NCI-H345 (cell line): ENCODE measurements around the gene ZFP36L2.

ENCODE experiments used
- DNase-seq: peaks from one replicate; lab custom pipeline; 2025; lab: John Stamatoyannopoulos, UW

The ZFP36L2 gene, protein sequence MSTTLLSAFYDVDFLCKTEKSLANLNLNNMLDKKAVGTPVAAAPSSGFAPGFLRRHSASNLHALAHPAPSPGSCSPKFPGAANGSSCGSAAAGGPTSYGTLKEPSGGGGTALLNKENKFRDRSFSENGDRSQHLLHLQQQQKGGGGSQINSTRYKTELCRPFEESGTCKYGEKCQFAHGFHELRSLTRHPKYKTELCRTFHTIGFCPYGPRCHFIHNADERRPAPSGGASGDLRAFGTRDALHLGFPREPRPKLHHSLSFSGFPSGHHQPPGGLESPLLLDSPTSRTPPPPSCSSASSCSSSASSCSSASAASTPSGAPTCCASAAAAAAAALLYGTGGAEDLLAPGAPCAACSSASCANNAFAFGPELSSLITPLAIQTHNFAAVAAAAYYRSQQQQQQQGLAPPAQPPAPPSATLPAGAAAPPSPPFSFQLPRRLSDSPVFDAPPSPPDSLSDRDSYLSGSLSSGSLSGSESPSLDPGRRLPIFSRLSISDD

DNA sequence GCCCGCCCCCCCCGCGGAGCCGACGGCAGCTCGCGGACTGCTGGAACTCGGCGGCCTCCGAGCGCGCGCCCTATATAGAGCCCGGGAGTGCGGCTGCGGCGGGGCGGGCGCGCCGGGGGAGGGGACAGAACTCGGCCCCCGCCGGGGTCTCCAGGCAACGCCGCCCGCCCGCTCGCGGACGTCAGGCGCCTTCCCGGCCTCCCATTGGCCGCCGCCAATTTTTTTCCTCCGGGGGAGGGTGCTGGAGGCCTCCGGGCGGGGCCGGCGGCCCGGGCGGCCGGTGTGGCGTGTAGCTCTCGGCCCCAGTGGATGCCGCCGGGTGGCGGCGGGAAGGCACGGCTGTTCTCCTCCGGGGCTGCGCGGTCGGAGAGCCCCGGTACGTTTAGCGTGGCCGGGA, at the start of gene ZFP36L2:
Gene ZFP36L2, minus strand, starts transcription at position 49 of the 397 bp plus-strand sequence. CDS start 291 bp downstream, outside the sequence.
- DNase-seq, result peak; percentile 91

- no peak for DNase-seq
Observed at GRCh38 chr2:43274721-43275120, 48.3 kb upstream of the ZFP36L2 start.

DNA sequence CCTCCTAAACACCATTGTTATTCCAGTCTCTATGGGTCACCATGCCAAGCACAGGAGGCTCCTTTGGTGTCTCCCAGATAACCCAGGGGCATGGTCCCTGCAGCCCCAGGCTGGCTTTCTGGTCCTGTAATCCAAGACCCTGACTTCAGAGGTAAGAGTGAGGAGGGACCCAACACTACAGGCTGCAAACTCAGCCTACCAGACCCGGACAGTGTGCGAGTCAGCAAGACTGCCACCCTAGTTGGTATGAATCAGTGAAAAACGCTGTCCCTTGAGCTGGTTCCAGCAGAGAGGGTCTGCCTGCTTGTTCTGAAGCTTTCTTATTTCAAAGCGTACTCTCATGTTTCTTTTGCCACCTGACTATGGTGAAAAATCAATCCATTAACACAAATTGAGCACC, 47.6 kb upstream of the ZFP36L2 start:
- DNase-seq, result no peak

DNA sequence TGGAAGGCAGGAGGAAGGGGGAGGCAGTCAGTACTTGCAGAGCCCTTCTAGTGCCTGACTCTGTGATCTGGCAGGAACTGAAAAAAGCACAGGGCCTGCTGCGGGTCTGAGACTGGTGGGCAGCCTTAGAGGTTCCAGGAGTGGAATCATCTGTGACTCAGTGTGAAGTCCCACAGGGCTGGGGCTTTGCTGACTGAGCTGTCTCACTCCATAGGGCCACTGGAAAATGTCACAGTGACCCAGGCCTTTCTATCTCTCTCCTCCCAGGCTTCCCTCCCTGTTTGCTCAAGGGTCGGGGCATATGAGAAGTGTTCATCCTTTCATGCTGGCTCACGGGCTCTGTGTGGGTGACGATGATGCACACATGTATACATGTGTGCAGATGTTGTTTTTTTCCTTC, 47.1 kb upstream of the ZFP36L2 start:
- no peak for DNase-seq

GRCh38 chr2:43270930-43271615, 44.7 kb upstream of the ZFP36L2 start:
- DNase-seq, result no peak

- DNase-seq, result no peak
Observed at GRCh38 chr2:43270461-43270860, 44.1 kb upstream of the ZFP36L2 start.

GRCh38 chr2:43269706-43270105, 43.3 kb upstream of the ZFP36L2 start:
- no peak for DNase-seq

GRCh38 chr2:43269074-43269572, 42.7 kb upstream of the ZFP36L2 start:
- DNase-seq, result no peak

DNA sequence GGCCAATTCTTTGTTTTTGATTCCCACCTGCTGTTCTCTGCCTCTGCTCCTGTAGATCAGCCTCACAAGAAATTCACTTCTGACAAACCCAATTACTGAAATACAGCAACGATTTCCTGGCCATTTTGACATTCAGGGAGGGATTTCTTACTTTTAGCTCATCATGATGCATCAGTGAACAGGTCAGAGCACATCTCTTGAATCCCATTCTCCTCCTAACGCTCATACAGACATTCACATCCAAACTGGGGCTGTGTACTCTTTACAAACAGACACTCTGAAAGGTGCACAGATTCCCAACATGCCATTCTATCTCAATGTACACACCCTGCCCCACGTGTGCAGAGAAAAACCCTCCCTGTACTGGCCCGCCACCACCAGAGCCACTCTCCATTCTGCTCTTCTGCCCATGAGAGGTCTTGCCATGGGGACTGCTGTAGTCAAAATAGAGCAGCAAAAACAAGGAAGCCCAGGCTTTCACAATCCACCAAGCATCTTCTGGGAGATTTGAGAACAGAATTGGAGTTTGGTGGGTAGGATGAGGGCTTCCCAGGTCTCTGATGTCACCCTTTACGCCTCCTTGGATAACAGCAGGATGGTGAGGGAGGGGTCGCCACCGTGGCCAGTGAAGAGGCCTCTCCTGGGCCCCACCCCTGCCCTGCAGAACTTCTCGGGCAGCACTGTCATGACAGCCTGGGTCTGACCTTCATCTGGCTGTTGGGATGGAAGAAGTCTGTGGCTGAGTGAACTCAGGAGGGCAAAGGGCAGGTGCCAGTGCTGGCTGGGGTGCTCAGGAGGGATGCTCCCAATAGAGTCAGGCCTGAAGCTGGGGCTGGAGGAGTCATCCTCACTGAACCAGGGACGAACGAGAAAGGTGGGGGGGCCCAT, 41.9 kb upstream of the ZFP36L2 start:
- DNase-seq, result no peak

DNA sequence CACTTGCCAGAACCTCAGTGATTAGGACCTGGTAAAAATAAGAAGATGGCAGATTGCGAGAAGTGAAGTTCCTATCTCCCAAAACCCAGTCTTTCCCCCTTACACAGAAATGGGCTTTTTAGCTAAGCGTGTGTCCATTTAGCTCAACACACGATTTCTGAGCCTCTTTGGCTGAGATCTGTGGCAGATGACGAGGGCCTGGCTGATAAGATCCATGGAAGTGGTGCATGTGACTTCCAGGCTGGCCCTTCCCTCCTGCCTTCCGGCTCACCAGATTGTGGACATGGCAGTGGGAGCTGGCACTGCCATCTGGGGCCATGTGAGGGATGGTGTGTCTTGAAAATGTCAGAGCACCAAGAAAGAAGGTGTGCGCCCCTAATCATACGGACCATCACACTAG, 41.0 kb upstream of the ZFP36L2 start:
- DNase-seq, result no peak

- no peak for DNase-seq
Observed at GRCh38 chr2:43266711-43267111, 40.3 kb upstream of the ZFP36L2 start.

- no peak for DNase-seq
Observed at GRCh38 chr2:43265421-43265820, 39.0 kb upstream of the ZFP36L2 start.

- DNase-seq, result no peak
Observed at GRCh38 chr2:43265001-43265400, 38.6 kb upstream of the ZFP36L2 start.

DNA sequence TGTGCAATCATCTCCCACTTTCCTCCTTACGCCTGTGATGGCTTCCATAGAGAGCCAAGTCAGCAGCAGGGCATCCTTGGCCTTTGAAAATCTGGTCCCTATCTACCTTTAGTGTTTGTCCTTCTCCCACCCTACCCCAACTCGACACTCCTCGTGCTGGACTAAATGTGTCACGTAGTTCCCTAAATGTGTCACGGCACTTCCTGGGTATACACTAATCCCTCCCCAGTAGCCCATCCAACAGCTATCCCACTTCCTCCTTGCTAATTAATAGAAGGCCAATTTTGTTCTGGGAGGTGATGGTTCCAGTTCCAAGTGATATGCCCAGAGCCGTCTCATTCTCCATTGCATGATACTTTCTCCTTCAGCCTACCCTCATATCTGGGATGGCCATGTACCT, 36.5 kb upstream of the ZFP36L2 start:
- no peak for DNase-seq

GRCh38 chr2:43262239-43262638, 35.8 kb upstream of the ZFP36L2 start:
- DNase-seq, result no peak

DNA sequence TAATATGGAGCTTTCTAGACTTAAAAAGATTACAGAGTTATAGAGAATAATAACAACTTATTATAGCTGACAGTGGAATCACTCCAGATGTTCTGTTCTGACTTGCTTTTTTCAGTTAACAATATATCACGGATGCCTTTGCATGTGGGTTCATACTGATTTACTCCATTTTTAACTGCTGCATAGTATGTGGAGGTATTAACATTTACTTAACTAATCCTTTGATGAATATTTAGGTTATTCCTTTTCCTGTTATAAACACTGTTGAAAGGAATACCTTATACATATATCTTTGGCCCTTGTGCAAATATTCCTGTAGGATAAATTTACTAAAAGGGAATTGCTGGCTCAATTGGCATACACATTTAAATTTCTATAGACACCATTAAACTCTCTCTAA, 33.1 kb upstream of the ZFP36L2 start:
- DNase-seq, result no peak

DNA sequence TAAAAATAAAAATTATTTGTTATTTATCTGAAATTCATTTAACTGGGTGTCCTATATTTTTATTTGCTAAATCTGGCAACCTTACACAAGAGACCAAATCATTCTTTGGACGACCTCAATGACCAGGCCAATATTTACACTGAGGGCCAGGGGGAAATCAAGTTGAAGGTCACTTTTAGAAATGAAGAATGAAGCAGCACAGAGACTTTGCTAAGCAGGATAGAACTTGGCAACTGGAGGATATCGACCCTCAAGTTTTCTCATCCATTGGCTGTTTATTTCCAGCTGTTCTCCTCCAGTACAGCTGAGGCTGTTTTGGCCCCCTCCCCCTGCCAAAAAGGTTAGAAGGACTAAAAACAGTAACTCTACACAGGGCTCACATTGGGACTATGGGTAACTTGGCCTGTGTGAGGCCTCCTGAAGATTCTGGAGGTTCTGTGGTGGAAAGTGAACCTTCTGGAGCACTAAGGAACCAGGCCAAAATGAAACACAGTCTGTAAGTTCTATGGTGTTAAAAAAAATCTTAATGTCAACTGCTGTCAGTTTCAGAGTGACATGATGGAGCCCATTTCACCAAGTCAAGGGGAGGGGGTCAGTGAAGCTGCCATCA, 32.2 kb upstream of the ZFP36L2 start:
- DNase-seq, result no peak

DNA sequence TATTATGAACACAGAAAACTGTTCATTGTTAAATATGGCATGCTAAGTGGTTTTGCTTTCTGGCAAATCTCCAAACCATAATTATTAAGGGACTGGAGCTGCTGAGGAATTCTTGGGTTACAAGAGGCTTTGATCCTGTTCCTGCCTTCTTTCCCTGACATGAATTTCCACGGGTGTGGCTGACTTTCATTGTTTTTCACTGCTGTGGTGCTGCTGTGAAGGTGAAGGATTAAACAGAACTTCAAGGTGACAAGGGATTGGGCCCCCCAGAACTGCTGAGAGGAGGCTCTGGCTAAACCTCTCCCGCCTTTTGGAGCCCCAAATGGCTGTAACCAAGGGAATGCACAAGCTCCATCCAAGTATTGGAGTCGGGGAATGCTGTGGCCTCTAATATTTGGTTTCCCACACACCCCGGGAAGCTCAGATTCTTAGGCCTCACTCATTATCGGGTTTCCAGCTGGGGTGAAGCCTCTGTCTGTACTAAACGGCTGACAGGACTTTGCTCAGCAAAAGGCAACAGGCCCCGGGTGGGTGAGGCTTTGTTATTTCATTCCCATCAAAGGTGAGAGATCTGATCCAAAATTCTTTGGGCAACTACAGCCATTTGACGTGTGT, 29.0 kb upstream of the ZFP36L2 start:
- peak; percentile 43 for DNase-seq

- DNase-seq, result no peak
Observed at GRCh38 chr2:43254331-43254730, 27.9 kb upstream of the ZFP36L2 start.

DNA sequence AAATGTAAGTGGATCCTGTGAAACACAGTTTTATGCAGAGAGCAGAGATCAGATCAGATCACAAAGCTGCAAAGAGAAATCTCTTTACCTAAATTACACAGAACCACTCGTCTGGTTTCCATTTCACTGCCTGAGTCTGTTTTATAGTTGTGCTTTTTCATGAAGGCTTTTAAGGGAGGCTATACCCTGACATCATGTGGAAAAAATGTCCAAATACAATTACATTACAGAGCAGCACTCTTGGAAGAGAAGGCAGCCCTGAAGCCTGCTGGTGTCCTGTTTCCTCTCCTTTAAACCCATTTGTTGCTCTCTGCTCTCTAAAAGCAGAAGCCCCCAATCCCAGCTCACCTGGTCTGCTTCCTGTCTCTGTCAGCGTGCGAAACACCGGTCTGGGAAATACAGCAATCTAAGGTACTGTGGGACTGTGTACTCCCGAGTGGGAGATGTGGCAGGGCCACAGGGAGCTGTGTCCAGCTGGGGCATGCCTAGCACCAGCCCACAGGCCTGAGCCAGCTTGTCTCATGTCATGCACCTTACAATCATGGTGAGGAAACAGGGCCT, 24.8 kb upstream of the ZFP36L2 start:
- no peak for DNase-seq

- DNase-seq, result no peak
Observed at GRCh38 chr2:43250015-43250414, 23.6 kb upstream of the ZFP36L2 start.
